ENCODE results near the gene ANKHD1.
"Not testable (repeated sequence)": the region's sequence is repeated elsewhere in the genome, so short reads cannot be mapped to it uniquely, and the experiment has no call there.

ANKHD1 gene

GRCh38 chr5:140566665-140567064, 165.0 kb downstream of the ANKHD1 start:
- no peak for DNase-seq

DNA sequence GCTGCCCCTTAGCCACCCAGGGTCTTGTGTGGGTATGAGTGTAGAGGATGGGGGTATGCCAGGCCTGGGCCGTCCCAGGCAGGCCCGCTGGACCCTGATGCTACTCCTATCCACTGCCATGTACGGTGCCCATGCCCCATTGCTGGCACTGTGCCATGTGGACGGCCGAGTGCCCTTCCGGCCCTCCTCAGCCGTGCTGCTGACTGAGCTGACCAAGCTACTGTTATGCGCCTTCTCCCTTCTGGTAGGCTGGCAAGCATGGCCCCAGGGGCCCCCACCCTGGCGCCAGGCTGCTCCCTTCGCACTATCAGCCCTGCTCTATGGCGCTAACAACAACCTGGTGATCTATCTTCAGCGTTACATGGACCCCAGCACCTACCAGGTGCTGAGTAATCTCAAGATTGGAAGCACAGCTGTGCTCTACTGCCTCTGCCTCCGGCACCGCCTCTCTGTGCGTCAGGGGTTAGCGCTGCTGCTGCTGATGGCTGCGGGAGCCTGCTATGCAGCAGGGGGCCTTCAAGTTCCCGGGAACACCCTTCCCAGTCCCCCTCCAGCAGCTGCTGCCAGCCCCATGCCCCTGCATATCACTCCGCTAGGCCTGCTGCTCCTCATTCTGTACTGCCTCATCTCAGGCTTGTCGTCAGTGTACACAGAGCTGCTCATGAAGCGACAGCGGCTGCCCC, 165.6 kb downstream of the ANKHD1 start:
- no peak for DNase-seq

DNA sequence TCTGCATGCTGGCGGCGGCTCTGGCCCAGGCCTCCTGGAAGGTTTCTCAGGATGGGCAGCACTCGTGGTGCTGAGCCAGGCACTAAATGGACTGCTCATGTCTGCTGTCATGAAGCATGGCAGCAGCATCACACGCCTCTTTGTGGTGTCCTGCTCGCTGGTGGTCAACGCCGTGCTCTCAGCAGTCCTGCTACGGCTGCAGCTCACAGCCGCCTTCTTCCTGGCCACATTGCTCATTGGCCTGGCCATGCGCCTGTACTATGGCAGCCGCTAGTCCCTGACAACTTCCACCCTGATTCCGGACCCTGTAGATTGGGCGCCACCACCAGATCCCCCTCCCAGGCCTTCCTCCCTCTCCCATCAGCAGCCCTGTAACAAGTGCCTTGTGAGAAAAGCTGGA, 166.2 kb downstream of the ANKHD1 start:
- DNase-seq: no peak

DNA sequence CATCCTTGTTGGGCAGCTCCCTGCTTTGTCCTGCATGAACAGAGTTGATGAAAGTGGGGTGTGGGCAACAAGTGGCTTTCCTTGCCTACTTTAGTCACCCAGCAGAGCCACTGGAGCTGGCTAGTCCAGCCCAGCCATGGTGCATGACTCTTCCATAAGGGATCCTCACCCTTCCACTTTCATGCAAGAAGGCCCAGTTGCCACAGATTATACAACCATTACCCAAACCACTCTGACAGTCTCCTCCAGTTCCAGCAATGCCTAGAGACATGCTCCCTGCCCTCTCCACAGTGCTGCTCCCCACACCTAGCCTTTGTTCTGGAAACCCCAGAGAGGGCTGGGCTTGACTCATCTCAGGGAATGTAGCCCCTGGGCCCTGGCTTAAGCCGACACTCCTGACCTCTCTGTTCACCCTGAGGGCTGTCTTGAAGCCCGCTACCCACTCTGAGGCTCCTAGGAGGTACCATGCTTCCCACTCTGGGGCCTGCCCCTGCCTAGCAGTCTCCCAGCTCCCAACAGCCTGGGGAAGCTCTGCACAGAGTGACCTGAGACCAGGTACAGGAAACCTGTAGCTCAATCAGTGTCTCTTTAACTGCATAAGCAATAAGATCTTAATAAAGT, 166.9 kb downstream of the ANKHD1 start:
- DNase-seq: no peak

DNA sequence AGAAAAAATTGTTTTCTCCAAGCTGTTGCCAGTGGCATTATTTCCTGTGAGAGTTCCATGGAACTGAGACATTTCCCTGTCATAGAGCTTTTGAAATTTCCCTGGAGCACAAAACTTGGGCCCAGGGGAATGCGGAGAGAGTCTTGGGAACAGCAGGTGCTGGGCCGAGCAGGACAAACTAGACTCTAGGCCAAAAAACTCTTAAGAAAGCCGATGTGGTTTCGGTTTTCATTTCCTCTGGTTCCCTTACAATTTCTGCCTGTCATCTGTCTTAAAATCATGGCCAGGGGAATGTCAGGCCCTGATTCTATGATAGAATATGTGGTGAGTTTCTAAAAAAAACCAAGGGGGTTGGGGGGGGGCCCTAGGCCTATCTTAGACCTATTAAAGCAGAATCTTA, 167.6 kb downstream of the ANKHD1 start:
- no peak for DNase-seq

DNA sequence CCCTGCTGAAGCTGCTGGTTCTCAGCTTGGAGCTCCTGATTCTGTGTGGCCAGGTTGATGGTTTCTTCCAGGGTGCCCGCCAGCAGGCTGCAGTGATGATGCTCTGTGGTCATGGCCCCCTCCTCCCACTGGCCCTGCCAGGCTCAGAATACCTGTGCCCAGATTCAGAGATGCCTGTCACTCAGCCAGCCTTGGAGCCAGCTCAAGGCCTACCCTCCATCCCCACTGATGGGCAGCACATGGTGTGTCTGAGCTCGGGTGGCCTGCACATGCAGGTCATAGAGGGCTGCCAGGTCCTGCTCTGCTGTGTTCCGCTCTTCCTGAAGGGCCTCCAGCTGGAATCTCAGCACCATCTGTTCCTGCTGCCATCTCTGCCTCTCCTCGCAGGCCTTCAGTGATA, 168.4 kb downstream of the ANKHD1 start:
- no peak for DNase-seq

GRCh38 chr5:140570488-140570887, 168.9 kb downstream of the ANKHD1 start:
- DNase-seq: no peak

GRCh38 chr5:140571105-140571504, 169.5 kb downstream of the ANKHD1 start:
- DNase-seq: no peak

- no peak for DNase-seq
Observed at GRCh38 chr5:140573683-140574082, 172.1 kb downstream of the ANKHD1 start.

- DNase-seq: no peak
Observed at GRCh38 chr5:140574165-140574564, 172.5 kb downstream of the ANKHD1 start.

- no peak for DNase-seq
Observed at GRCh38 chr5:140575309-140575708, 173.7 kb downstream of the ANKHD1 start.

GRCh38 chr5:140576776-140577201, 175.2 kb downstream of the ANKHD1 start:
- no peak for DNase-seq

DNA sequence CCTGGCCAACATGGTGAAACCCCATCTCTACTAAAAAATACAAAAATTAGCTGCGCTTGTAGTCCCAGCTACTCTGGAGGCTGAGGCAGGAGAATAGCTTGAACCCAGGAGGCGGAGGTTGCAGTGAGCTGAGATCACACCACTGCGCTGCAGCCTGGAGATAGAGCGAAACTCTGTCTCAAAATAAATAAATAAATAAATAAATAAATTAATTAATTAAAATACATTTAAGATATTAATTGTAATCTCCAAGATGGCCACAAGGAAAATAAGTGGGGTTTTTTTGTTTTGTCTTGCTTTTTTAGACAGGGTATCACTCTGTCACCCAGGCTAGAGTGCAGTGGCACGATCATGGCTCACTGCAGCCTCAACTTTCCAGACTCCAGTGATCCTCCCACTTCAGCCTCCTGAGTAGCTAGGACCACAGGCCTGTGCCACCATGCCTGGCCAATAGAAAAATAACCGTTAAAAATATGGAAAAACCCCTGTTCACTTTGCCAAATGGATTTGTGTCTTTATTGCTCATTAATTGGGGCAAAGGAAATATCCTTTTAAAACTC, 177.6 kb downstream of the ANKHD1 start:
- not testable (repeated sequence) for DNase-seq

GRCh38 chr5:140587495-140587894, 185.9 kb downstream of the ANKHD1 start:
- no peak for DNase-seq

DNA sequence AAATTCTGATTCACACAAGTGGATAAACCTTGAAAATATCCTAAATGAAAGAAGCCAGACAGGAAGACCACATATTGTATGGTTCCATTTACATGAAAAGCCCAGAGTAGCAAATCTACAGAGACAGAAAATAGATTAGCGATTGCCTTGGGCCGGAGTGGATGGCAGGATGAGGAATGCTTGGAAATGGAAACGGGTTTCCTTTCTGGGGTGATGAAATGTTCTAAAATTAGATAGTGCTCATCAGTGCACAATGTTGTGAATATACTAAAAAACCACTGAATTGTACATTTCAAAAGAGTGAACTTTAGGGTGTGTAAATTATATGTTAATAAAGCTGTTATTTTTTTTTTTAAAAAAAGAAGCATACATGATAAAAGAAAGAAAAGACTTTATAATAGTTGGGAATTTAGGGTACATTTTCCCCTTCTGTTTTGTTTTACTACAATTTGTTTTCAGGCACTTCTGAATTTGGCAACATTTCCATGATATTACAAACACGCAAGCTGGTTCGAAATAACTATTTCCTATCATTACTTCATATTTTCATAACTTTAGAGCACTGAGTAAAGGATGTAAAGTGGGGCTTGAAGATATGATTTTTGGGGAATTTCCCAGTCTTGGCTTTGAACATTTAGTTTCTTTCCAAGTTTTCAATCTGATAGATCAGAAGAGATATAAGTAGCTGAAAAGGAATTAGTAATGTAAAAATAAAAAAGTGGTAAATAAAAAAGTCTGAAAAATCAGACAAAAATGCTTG, 186.9 kb downstream of the ANKHD1 start:
- no peak for DNase-seq

Data from fibroblast of skin of right quadriceps (primary cell).